ENCODE results near the gene SASH1.

- TF ChIP-seq TAF1 (IDR thresholded peaks at IDR 0.05; ENCODE audit: control insufficient read depth, extremely low read depth, insufficient read depth, low read length, severe bottlenecking): no peak
- no peak for TF ChIP-seq POLR2A (conservative IDR thresholded peaks at IDR 0.05)
- TF ChIP-seq ZNF584 (CRISPR knock-in tag; IDR thresholded peaks at IDR 0.05; ENCODE audit: low read depth): no peak
- no peak for TF ChIP-seq SMARCC2 (IDR thresholded peaks at IDR 0.05; ENCODE audit: low read depth)
- TF ChIP-seq ATF3 (IDR thresholded peaks at IDR 0.05): no peak
- TF ChIP-seq ATF3 (CRISPR knock-in tag; conservative IDR thresholded peaks at IDR 0.05): no peak
These were observed 123.5 kb downstream of the SASH1 start for GRCh38 chr6:148466158-148466557.
